AG09309 (cell line): ENCODE measurements around the gene CELF2.

Experiments used
- DNase-seq: peaks from one replicate; pipeline ENCODE4 v3.0.0-alpha.2; 2010; ENCODE audit warnings: low read depth
- H3K4me3 ChIP-seq: 2 replicates; pipeline ENCODE4 v1.5.1; 2011; ENCODE audit warnings: mild to moderate bottlenecking, low read depth, low read length, moderate library complexity; ENCODE audit not compliant: control insufficient read depth
- CTCF ChIP-seq: IDR thresholded peaks from 2 replicates; pipeline ENCODE4 v1.5.1; 2011; ENCODE audit warnings: mild to moderate bottlenecking, low read depth, low read length, inconsistent platforms; ENCODE audit not compliant: insufficient read depth, control insufficient read depth; ENCODE audit errors: missing control alignments

The CELF2 gene

GRCh38 chr10:11035301-11035991, 17.8 kb downstream of the CELF2 start:
- H3K4me3 ChIP-seq, result no peak overlapping the region
- peak; percentile 8 for DNase-seq
- no peak for TF ChIP-seq CTCF

- H3K4me3 ChIP-seq, result no peak overlapping the region
- peak; percentile 11 for DNase-seq
- TF ChIP-seq CTCF, result peak; percentile 57
Observed at GRCh38 chr10:11036424-11037011, 18.8 kb downstream of the CELF2 start.

- H3K4me3 ChIP-seq, result no peak overlapping the region
- no peak for TF ChIP-seq CTCF
Observed at GRCh38 chr10:11037991-11038390, 20.3 kb downstream of the CELF2 start.

GRCh38 chr10:11042357-11042756, 24.7 kb downstream of the CELF2 start:
- no peak overlapping the region for H3K4me3 ChIP-seq
- no peak for DNase-seq
- no peak for TF ChIP-seq CTCF

More at GRCh38 chr10:11037991-11038390, 20.3 kb downstream of the CELF2 start:
- no peak for DNase-seq

- no peak for TF ChIP-seq CTCF
- H3K4me3 ChIP-seq, result no peak overlapping the region
- no peak for DNase-seq
Observed at GRCh38 chr10:11043039-11043438, 25.4 kb downstream of the CELF2 start.

- no peak for DNase-seq
- H3K4me3 ChIP-seq, result no peak overlapping the region
- TF ChIP-seq CTCF, result no peak
Observed at GRCh38 chr10:11043446-11044127, 25.9 kb downstream of the CELF2 start.
